HEK293 (cell line): Measurements from ENCODE around the gene ONECUT1.

Experiments
- CTCF ChIA-PET: fragments of 350-600 bp; formaldehyde crosslinking; extraction: SDS; loops from one replicate; lab custom pipeline; 2021; ENCODE audit warnings: antibody characterized with exemption; lab: Yijun Ruan, JAX
- POLR2A ChIA-PET: fragments of 300-600 bp; formaldehyde crosslinking; extraction: SDS; loops from one replicate; lab custom pipeline; 2020; ENCODE audit warnings: antibody characterized with exemption, inconsistent platforms; lab: Yijun Ruan, JAX
- H3K27ac ChIP-seq: fragments of 200-500 bp; sonication (Bioruptor generic); 2 replicates; pipeline ENCODE4 v1.5.1; 2014; ENCODE audit warnings: low read depth, low read length, control low read depth, inconsistent platforms; ENCODE audit errors: extremely low read depth
- H3K36me3 ChIP-seq, 2 experiments: fragments of 200-500 bp in 1 of 2; sonication (Bioruptor generic) in 1 of 2; 1 replicate in 1 of 2; 2 replicates in 1 of 2; pipeline ENCODE4 v1.5.1; 2014 to 2017; ENCODE audit warnings: inconsistent platforms in 2 of 2, low read length in 2 of 2; ENCODE audit not compliant: control insufficient read depth in 2 of 2, insufficient read depth in 1 of 2
- H3K4me1 ChIP-seq: fragments of 200-500 bp; sonication (Bioruptor generic); 2 replicates; pipeline ENCODE4 v1.5.1; 2014; ENCODE audit warnings: mild to moderate bottlenecking, low read length, inconsistent platforms; ENCODE audit not compliant: control insufficient read depth, insufficient read depth
- H3K4me3 ChIP-seq: 2 replicates; pipeline ENCODE4 v1.5.1; 2011; ENCODE audit warnings: low read depth, mild to moderate bottlenecking, control low read depth, low read length, moderate library complexity
- H3K9me3 ChIP-seq: fragments of 200-500 bp; sonication (Bioruptor generic); 2 replicates; pipeline ENCODE4 v1.5.1; 2014; ENCODE audit warnings: low read depth, low read length, inconsistent platforms; ENCODE audit not compliant: control insufficient read depth, insufficient read depth
- CTCF ChIP-seq: fragments of 450-650 bp; formaldehyde crosslinking; IDR thresholded peaks from 2 replicates; pipeline ENCODE4 v1.5.1; 2016; ENCODE audit warnings: missing biosample characterization, missing genetic modification characterization
- GLIS1 ChIP-seq: fragments of 450-650 bp; formaldehyde crosslinking; IDR thresholded peaks from 2 replicates; pipeline ENCODE4 v1.5.1; 2016; ENCODE audit warnings: missing biosample characterization, missing genetic modification characterization
- KLF1 ChIP-seq: fragments of 450-650 bp; formaldehyde crosslinking; IDR thresholded peaks from 2 replicates; pipeline ENCODE4 v1.5.1; 2016; ENCODE audit warnings: missing biosample characterization, missing genetic modification characterization
- KLF9 ChIP-seq: fragments of 450-650 bp; formaldehyde crosslinking; IDR thresholded peaks from 2 replicates; pipeline ENCODE4 v1.5.1; 2016; ENCODE audit warnings: missing biosample characterization, missing genetic modification characterization, low read depth
- MYNN ChIP-seq: fragments of 450-650 bp; formaldehyde crosslinking; IDR thresholded peaks from 2 replicates; pipeline ENCODE4 v1.5.1; 2016; ENCODE audit warnings: missing biosample characterization, missing genetic modification characterization, borderline replicate concordance
- MZF1 ChIP-seq: fragments of 450-650 bp; formaldehyde crosslinking; IDR thresholded peaks from 2 replicates; pipeline ENCODE4 v1.5.1; 2017; ENCODE audit warnings: missing biosample characterization, missing genetic modification characterization, borderline replicate concordance
- RBAK ChIP-seq: fragments of 450-650 bp; formaldehyde crosslinking; IDR thresholded peaks from 2 replicates; pipeline ENCODE4 v1.5.1; 2016; ENCODE audit warnings: missing biosample characterization, missing genetic modification characterization
- TRIM28 ChIP-seq: IDR thresholded peaks from 2 replicates; pipeline ENCODE4 v1.6.1; 2011; ENCODE audit warnings: low read length, control low read depth, borderline replicate concordance
- ZBTB17 ChIP-seq: fragments of 450-650 bp; formaldehyde crosslinking; IDR thresholded peaks from 2 replicates; pipeline ENCODE4 v1.5.1; 2016; ENCODE audit warnings: missing biosample characterization, missing genetic modification characterization
- ZBTB21 ChIP-seq: fragments of 450-650 bp; formaldehyde crosslinking; IDR thresholded peaks from 2 replicates; pipeline ENCODE4 v1.5.1; 2017; ENCODE audit warnings: missing biosample characterization, missing genetic modification characterization
- ZBTB7A ChIP-seq: fragments of 450-650 bp; formaldehyde crosslinking; IDR thresholded peaks from 2 replicates; pipeline ENCODE4 v1.5.1; 2016; ENCODE audit warnings: low read depth, missing biosample characterization, missing genetic modification characterization
- ZNF239 ChIP-seq: fragments of 450-650 bp; formaldehyde crosslinking; IDR thresholded peaks from 2 replicates; pipeline ENCODE4 v1.5.1; 2016; ENCODE audit warnings: missing biosample characterization, missing genetic modification characterization
- ZNF302 ChIP-seq: fragments of 450-650 bp; formaldehyde crosslinking; IDR thresholded peaks from 2 replicates; pipeline ENCODE4 v1.5.1; 2016; ENCODE audit warnings: missing biosample characterization, missing genetic modification characterization, low read depth
- ZNF324 ChIP-seq: fragments of 450-650 bp; formaldehyde crosslinking; IDR thresholded peaks from 2 replicates; pipeline ENCODE4 v1.5.1; 2016; ENCODE audit warnings: missing biosample characterization, missing genetic modification characterization
- ZNF37A ChIP-seq: fragments of 450-650 bp; IDR thresholded peaks from 2 replicates; pipeline ENCODE4 v1.5.1; 2018; ENCODE audit warnings: missing biosample characterization, missing genetic modification characterization
- ZNF449 ChIP-seq: fragments of 450-650 bp; formaldehyde crosslinking; IDR thresholded peaks from 2 replicates; pipeline ENCODE4 v1.5.1; 2017; ENCODE audit warnings: missing biosample characterization, mild to moderate bottlenecking, missing genetic modification characterization, moderate library complexity
- ZNF473 ChIP-seq: fragments of 450-650 bp; formaldehyde crosslinking; IDR thresholded peaks from 2 replicates; pipeline ENCODE4 v1.5.1; 2017; ENCODE audit warnings: missing biosample characterization, missing genetic modification characterization
- ZNF513 ChIP-seq: fragments of 450-650 bp; IDR thresholded peaks from 2 replicates; pipeline ENCODE4 v1.5.1; 2018; ENCODE audit warnings: missing biosample characterization, missing genetic modification characterization
- ZNF654 ChIP-seq: fragments of 450-650 bp; formaldehyde crosslinking; IDR thresholded peaks from 2 replicates; pipeline ENCODE4 v1.5.1; 2016; ENCODE audit warnings: low read depth, missing biosample characterization, missing genetic modification characterization
- ZNF664 ChIP-seq: fragments of 450-650 bp; formaldehyde crosslinking; IDR thresholded peaks from 2 replicates; pipeline ENCODE4 v1.5.1; 2016; ENCODE audit warnings: missing biosample characterization, missing genetic modification characterization
- ZNF670 ChIP-seq: fragments of 450-650 bp; formaldehyde crosslinking; IDR thresholded peaks from 2 replicates; pipeline ENCODE4 v1.5.1; 2016; ENCODE audit warnings: missing biosample characterization, missing genetic modification characterization, low read depth
- ZNF785 ChIP-seq: fragments of 450-650 bp; formaldehyde crosslinking; IDR thresholded peaks from 2 replicates; pipeline ENCODE4 v1.5.1; 2016; ENCODE audit warnings: missing biosample characterization, missing genetic modification characterization
- ZNF791 ChIP-seq: fragments of 450-650 bp; formaldehyde crosslinking; IDR thresholded peaks from 2 replicates; pipeline ENCODE4 v1.5.1; 2016; ENCODE audit warnings: missing biosample characterization, missing genetic modification characterization
- ZNF792 ChIP-seq: fragments of 450-650 bp; formaldehyde crosslinking; IDR thresholded peaks from 2 replicates; pipeline ENCODE4 v1.5.1; 2016; ENCODE audit warnings: missing biosample characterization, missing genetic modification characterization
- ZSCAN16 ChIP-seq: fragments of 450-650 bp; formaldehyde crosslinking; IDR thresholded peaks from 2 replicates; pipeline ENCODE4 v1.5.1; 2016; ENCODE audit warnings: missing biosample characterization, missing genetic modification characterization
- TF ChIP-seq, protein P1 (sequence below): fragments of 450-650 bp; formaldehyde crosslinking; IDR thresholded peaks from 2 replicates; pipeline ENCODE4; 2016; ENCODE audit warnings: missing biosample characterization, missing genetic modification characterization
- TF ChIP-seq, protein P2 (sequence below): fragments of 450-650 bp; formaldehyde crosslinking; IDR thresholded peaks from 2 replicates; pipeline ENCODE4 v1.5.1; 2016; ENCODE audit warnings: missing biosample characterization, missing genetic modification characterization

ONECUT1 gene

DNA sequence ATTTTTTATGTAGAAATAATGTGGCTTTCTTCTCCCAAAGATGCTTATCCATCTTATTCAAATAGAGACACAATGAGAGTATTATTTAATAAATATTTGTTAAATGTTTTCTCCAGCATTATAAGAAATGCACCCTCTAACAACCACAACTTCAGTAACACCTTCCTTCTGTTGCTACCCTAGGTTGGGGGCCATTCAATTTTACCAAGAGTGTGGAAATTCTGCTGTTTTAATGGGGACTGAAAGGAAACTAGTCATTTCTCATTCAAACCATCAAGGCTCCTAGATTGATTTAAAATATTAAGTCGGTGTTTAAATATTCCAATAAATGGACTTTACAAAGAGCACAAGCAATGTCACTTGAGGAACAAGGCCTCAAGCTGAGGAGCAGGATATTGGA is 7.6 kb downstream of the ONECUT1 start:
- ChIA-PET CTCF (interaction anchor here (1.1 to 2.9 kb wide), 6 partner anchors 11 to 936 kb away, joined by 3 to 9 read pairs (median 4); no protein-coding TSS in a partner anchor), POLR2A (no interaction called here)
- no peaks in the 10 kb centered on the region for H3K9me3 ChIP-seq
- no peak overlapping the region for H3K27ac ChIP-seq
- no peak overlapping the region for H3K4me3 ChIP-seq
- no peaks in the 10 kb centered on the region; the same call in 1 of the 2 replicates for H3K4me1 ChIP-seq
- TF ChIP-seq, protein P1, sequence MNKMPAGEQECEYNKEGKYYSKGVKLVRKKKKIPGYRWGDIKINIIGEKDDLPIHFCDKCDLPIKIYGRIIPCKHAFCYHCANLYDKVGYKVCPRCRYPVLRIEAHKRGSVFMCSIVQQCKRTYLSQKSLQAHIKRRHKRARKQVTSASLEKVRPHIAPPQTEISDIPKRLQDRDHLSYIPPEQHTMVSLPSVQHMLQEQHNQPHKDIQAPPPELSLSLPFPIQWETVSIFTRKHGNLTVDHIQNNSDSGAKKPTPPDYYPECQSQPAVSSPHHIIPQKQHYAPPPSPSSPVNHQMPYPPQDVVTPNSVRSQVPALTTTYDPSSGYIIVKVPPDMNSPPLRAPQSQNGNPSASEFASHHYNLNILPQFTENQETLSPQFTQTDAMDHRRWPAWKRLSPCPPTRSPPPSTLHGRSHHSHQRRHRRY (tag by site-specific recombination) = no peak
- TF ChIP-seq KLF9 (no peak), CTCF (tag by site-specific recombination) (no peak), KLF1 (no peak), ZNF513 (tag by site-specific recombination) (no peak), MZF1 (tag by site-specific recombination) (no peak), ZNF37A (tag by site-specific recombination) (no peak), ZNF792 (tag by site-specific recombination) (no peak), ZNF785 (tag by site-specific recombination) (no peak), GLIS1 (tag by site-specific recombination) (no peak), ZNF239 (no peak), ZNF302 (no peak), ZNF670 (no peak), ZSCAN16 (no peak), ZNF473 (tag by site-specific recombination) (no peak), ZBTB21 (tag by site-specific recombination) (no peak)
- TF ChIP-seq, protein P2, sequence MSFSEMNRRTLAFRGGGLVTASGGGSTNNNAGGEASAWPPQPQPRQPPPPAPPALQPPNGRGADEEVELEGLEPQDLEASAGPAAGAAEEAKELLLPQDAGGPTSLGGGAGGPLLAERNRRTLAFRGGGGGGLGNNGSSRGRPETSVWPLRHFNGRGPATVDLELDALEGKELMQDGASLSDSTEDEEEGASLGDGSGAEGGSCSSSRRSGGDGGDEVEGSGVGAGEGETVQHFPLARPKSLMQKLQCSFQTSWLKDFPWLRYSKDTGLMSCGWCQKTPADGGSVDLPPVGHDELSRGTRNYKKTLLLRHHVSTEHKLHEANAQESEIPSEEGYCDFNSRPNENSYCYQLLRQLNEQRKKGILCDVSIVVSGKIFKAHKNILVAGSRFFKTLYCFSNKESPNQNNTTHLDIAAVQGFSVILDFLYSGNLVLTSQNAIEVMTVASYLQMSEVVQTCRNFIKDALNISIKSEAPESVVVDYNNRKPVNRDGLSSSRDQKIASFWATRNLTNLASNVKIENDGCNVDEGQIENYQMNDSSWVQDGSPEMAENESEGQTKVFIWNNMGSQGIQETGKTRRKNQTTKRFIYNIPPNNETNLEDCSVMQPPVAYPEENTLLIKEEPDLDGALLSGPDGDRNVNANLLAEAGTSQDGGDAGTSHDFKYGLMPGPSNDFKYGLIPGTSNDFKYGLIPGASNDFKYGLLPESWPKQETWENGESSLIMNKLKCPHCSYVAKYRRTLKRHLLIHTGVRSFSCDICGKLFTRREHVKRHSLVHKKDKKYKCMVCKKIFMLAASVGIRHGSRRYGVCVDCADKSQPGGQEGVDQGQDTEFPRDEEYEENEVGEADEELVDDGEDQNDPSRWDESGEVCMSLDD = no peak
- no peaks in the 10 kb centered on the region for H3K36me3 ChIP-seq

- no peak overlapping the region for H3K4me3 ChIP-seq
- CTCF ChIA-PET = interaction anchor here (0.5 to 0.7 kb wide), 3 partner anchors 99 to 822 kb away, joined by 3 to 5 read pairs (median 4); no protein-coding TSS in a partner anchor
- POLR2A ChIA-PET = no interaction called here
- H3K27ac ChIP-seq = no peak overlapping the region
- H3K4me1 ChIP-seq = no peaks in the 10 kb centered on the region; the same call in 1 of the 2 replicates
- no peaks in the 10 kb centered on the region for H3K36me3 ChIP-seq
- no peaks in the 10 kb centered on the region for H3K9me3 ChIP-seq
- TF ChIP-seq ZNF791 (tag by site-specific recombination) = no peak
- TF ChIP-seq ZNF449 = no peak
- no peak for TF ChIP-seq RBAK (tag by site-specific recombination)
- no peak for TF ChIP-seq ZNF664 (tag by site-specific recombination)
- TF ChIP-seq MYNN (tag by site-specific recombination) = no peak
- TF ChIP-seq ZNF324 (tag by site-specific recombination) = no peak
- no peak for TF ChIP-seq TRIM28
- TF ChIP-seq ZBTB7A = no peak
- TF ChIP-seq ZBTB17 (tag by site-specific recombination) = peak; percentile 46; the same call in 1 of the 2 replicates
- peak; percentile 94 for TF ChIP-seq ZNF654 (tag by site-specific recombination)
Observed at GRCh38 chr15:52780172-52780980, 9.8 kb downstream of the ONECUT1 start.
